Ramos (cell line): ENCODE data around the gene TXNRD1.

Experiments
- in situ Hi-C: fragments of 300-500 bp; cut with MboI; formaldehyde crosslinking; loops from one replicate; pipeline ENCODE4 v1.14.3; 2022; ENCODE audit warnings: low sequenced_read_pairs; ENCODE audit not compliant: unreplicated experiment

Gene TXNRD1

GRCh38 chr12:104357421-104357952, 141.9 kb downstream of the TXNRD1 start:
- in situ Hi-C loops = no loop called here

GRCh38 chr12:104358353-104359003, 142.9 kb downstream of the TXNRD1 start:
- in situ Hi-C loops = no loop called here

GRCh38 chr12:104359216-104359615, 143.6 kb downstream of the TXNRD1 start:
- in situ Hi-C loops = no loop called here

- in situ Hi-C loops = loop anchor here (5.0 kb wide), 1 partner anchor 158 kb away; no protein-coding TSS in a partner anchor
Observed at GRCh38 chr12:104360157-104360556, 144.6 kb downstream of the TXNRD1 start.

DNA sequence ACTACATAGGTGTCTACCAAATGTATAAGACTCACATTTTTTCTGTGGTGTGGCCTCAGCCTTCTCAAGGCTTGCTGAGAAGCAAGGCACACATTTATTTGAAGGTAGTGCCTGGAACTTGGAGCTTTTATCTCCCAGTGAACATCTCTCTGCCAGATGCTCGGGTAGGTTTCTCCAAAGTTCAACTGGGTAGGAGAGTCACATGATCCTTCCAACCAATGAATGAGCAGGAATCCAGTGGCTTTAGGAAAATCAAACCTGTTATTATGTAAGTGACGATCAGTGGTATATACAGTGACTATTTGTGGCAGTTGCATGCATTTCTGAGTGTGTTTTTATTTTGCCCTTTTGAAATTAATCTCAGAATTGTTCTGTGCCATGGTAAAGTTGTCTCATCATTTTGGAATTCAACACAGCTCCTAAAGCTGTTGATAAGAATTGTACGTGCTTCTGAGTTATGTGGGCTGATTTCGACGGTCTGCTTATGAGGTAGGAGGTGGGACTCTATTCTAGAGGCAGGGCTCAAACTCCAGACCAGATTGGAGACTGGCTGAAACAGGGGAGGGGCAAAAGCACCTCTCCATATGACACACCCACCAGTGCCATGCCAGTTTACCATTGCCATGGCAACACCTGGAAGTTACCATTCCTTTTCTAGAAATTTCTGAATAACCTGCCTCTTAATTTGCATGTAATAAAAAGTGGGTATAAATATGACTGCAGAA, 145.6 kb downstream of the TXNRD1 start:
- in situ Hi-C loops = loop anchor here (5.0 kb wide), 1 partner anchor 159 kb away; no protein-coding TSS in a partner anchor

- in situ Hi-C loops = no loop called here
Observed at GRCh38 chr12:104365921-104366410, 150.4 kb downstream of the TXNRD1 start.

DNA sequence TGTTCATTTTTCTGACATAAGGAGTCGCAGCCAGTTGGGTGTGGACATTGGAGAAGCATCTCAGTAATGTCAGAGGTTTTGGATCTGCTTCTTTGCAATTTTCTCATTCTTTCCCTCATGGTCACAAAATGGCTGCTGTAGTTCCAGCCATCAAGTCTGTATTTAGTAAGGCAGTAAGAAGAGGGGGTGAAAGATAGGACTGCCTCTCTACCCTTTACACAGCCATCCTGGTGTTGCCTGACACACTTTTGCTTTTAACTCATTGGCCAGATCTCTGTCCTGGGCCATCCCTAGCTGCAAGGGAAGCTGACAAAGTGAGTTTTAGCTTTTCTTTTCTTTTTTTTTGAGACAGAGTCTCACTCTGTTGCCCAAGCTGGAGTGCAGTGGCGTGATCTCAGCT, 154.1 kb downstream of the TXNRD1 start:
- in situ Hi-C loops = no loop called here

DNA sequence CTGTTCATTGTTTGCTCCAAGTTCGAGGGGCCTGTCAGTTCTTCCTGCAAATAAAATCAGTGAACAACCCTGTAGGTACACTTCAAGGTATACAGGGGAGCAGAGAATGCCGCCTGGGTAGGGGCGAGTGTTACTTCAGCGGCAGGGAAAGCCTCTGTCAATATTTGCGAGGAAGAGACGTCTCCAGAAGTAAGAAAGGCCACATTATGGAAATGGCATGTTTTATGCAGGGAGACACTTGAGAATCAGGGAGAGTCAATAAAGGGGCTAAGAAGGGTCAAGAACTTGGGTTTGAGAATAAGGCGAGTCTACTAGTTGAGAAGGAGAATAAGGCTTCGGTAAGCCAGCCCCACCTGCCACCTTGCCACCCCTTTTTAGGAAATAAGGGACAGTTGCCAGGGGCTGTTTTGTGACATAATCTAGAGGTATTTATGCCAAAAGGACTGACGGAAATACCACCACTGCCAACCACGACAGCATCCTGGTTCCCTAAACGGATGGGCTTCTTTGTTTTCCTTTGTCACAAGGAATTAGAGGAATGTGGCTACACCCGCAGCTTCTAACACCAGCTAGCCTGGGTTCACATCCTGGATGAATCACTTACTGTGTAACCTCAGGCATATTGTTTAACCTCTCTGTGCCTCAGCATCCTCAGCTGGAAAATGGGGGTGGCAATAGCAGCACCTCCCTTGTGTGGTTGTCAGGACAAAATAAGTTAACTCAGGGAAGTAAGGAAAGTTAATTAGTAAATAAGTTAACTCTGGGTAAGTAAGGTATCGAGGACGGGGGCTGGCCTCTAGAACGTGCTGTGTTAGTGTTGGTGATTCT, 155.7 kb downstream of the TXNRD1 start:
- in situ Hi-C loops = no loop called here

- in situ Hi-C loops = no loop called here
Observed at GRCh38 chr12:104372061-104372720, 156.6 kb downstream of the TXNRD1 start.

GRCh38 chr12:104372721-104373335, 157.2 kb downstream of the TXNRD1 start:
- in situ Hi-C loops = no loop called here

- in situ Hi-C loops = no loop called here
Observed at GRCh38 chr12:104374071-104374470, 158.5 kb downstream of the TXNRD1 start.

- in situ Hi-C loops = no loop called here
Observed at GRCh38 chr12:104374806-104375205, 159.2 kb downstream of the TXNRD1 start.

DNA sequence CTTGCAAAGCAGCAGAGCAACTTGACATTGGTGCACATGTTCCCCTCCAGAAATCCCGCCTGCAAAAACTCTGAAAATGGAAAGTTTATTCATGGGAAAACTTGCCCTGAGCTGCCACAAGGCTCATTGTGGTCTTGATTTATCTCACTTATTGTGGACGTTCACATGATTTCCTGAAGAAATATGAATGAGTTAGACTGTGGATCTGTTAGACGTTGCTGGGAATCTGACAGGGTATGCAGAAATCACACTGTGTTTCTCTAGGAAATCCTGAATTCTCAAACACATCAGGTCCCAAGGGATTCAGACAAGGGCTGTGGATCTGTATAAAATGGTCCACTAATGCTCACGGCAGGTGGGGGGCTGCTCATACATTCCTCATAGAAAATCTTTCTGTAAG, 160.2 kb downstream of the TXNRD1 start:
- in situ Hi-C loops = no loop called here

DNA sequence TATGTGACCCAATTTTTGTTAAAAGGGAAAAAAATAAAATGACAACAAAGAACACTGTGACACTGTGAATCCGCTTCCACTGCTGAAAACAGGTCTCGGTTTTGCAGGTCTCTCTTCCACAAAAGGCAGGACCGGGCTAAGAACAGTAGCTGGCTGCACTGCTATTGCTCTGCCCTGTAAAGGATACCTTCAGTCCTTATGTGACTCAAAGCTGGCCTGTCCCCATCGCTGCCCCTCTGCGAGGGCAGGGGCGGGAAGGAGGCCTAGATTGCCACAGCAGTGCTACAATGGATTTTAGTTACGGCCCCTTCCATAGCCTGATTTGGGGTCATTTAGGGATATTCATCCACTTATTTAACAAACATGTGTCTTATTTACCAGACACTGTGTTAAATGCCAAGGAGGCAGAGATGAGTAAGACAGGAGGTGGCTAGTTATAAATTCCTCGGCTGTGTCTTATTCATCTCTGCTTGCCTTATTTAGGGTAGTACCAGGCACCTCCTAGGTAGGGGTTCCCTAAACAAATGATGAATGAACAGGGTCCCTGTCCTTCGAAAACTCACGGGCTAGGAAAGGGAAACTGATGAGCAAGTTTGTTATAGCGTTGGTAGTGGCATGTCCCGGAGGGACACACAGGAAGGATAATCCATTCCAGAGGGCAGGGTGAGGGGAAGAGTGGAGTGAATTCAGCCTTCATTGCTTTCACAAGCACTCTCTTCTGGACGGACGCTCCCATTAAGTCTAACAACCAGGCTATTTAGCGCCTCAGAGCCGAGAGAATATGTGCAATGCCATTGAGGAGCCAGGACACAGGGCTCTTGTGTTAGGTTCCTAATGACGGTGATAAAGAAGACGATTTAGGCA, 161.3 kb downstream of the TXNRD1 start:
- in situ Hi-C loops = no loop called here

DNA sequence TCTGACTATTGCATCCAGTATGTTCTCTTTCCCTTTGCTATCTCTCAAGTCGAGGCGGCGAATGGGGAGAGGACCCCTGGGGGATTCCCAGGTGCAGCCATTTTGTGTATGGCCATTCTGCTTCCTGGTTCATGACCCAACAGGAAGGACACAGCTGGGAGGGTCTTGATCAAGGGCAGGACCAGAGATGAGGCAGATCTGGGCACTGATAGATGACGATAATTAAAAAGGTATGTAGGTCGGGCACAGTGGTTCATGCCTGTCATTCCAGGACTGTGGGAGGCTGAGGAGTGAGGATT, 161.9 kb downstream of the TXNRD1 start:
- in situ Hi-C loops = no loop called here

GRCh38 chr12:104378427-104378826, 162.8 kb downstream of the TXNRD1 start:
- in situ Hi-C loops = no loop called here

- in situ Hi-C loops = loop anchor here (5.0 kb wide), 1 partner anchor 671 kb away; no protein-coding TSS in a partner anchor
Observed at GRCh38 chr12:104381341-104381730, 165.8 kb downstream of the TXNRD1 start.

- in situ Hi-C loops = loop anchor here (5.0 kb wide), 1 partner anchor 670 kb away; no protein-coding TSS in a partner anchor
Observed at GRCh38 chr12:104381731-104382480, 166.3 kb downstream of the TXNRD1 start.
